Immature natural killer cell (primary cell): ENCODE measurements around the gene B3GALT6. TPM values are rescaled to one million over a fixed set of nuclear protein-coding genes. Genes with fewer than 3 reads are reported as not detected.

Experiments used
- DNase-seq, 3 donors: peaks; one replicate each; pipeline ENCODE4 v3.0.0; 2022; ENCODE audit warnings: mixed read lengths in 1 of 3
- H3K27ac Mint-ChIP-seq, 6 donors: one replicate each; pipeline ENCODE4 v1.8.0; 2020; ENCODE audit warnings: mixed read lengths in 6 of 6, mild to moderate bottlenecking in 5 of 6, inconsistent platforms in 4 of 6, moderate library complexity in 3 of 6
- H3K27me3 Mint-ChIP-seq, 3 donors: one replicate each; pipeline ENCODE4 v1.8.0; 2020 to 2021; ENCODE audit warnings: low read depth in 3 of 3, mild to moderate bottlenecking in 3 of 3, mixed read lengths in 3 of 3, moderate library complexity in 3 of 3, inconsistent platforms in 1 of 3
- H3K36me3 Mint-ChIP-seq, 3 donors: one replicate each; pipeline ENCODE4 v1.8.0; 2020; ENCODE audit warnings: mixed read lengths in 3 of 3, inconsistent platforms in 2 of 3, mild to moderate bottlenecking in 2 of 3
- H3K4me1 Mint-ChIP-seq, 2 donors: one replicate each; pipeline ENCODE4 v1.8.0; 2020; ENCODE audit warnings: inconsistent platforms in 2 of 2, mild to moderate bottlenecking in 2 of 2, mixed read lengths in 2 of 2, moderate library complexity in 1 of 2
- H3K4me3 Mint-ChIP-seq, 5 donors: one replicate each; pipeline ENCODE4 v1.8.0; 2020; ENCODE audit warnings: mild to moderate bottlenecking in 5 of 5, mixed read lengths in 5 of 5, inconsistent platforms in 3 of 5, moderate library complexity in 3 of 5
- H3K9me3 Mint-ChIP-seq, 6 donors: one replicate each; pipeline ENCODE4 v1.8.0; 2020; ENCODE audit warnings: mild to moderate bottlenecking in 6 of 6, mixed read lengths in 6 of 6, inconsistent platforms in 4 of 6, moderate library complexity in 3 of 6
- polyA plus RNA-seq, 3 donors: library from polyadenylated mRNA; unstranded; fragments of 300-500 nt; fragmentation: Illumina TruSeq; gene quantifications; one replicate each; pipeline ENCODE4 v1.2.3, GENCODE V29; 2021

Gene B3GALT6
- polyA plus RNA-seq, 3 donors from 2014 or later = 5.3 to 13.9 (median 9.9) TPM

GRCh38 chr1:1225913-1226312 lies 6.1 kb upstream of the B3GALT6 start:
- Mint-ChIP-seq H3K27me3 (peaks cover 4 to 23% (median 5%) of the 10 kb centered on the region in 3 donors), H3K4me3 (peak overlapping the region in 1 of 5 donors; percentile 60), H3K9me3 (no peaks in the 10 kb centered on the region), H3K27ac (peak overlapping the region in 3 of 6 donors; percentile 1 to 87 (median 69)), H3K4me1 (peaks cover 54 to 65% of the 10 kb centered on the region in 2 donors), H3K36me3 (peaks cover 15 to 22% (median 21%) of the 10 kb centered on the region in 3 donors)
- no peak for DNase-seq

- H3K27ac Mint-ChIP-seq = peak overlapping the region in 1 of 6 donors; percentile 13
- H3K4me1 Mint-ChIP-seq = peaks cover 51 to 60% of the 10 kb centered on the region in 2 donors
- H3K9me3 Mint-ChIP-seq = no peaks in the 10 kb centered on the region
- no peak for DNase-seq
- peaks cover 15 to 20% (median 19%) of the 10 kb centered on the region in 3 donors for H3K36me3 Mint-ChIP-seq
- peaks cover 7 to 27% (median 9%) of the 10 kb centered on the region in 3 donors for H3K27me3 Mint-ChIP-seq
- no peak overlapping the region for H3K4me3 Mint-ChIP-seq
Observed at GRCh38 chr1:1226566-1227362, 5.3 kb upstream of the B3GALT6 start.

GRCh38 chr1:1227386-1227785 lies 4.7 kb upstream of the B3GALT6 start:
- DNase-seq = no peak
- H3K4me3 Mint-ChIP-seq = no peak overlapping the region
- no peaks in the 10 kb centered on the region for H3K9me3 Mint-ChIP-seq
- H3K4me1 Mint-ChIP-seq = peaks cover 46 to 53% of the 10 kb centered on the region in 2 donors
- peaks cover 5 to 24% (median 7%) of the 10 kb centered on the region in 3 donors for H3K27me3 Mint-ChIP-seq
- no peak overlapping the region for H3K27ac Mint-ChIP-seq
- peaks cover 15 to 18% (median 17%) of the 10 kb centered on the region in 3 donors for H3K36me3 Mint-ChIP-seq

- Mint-ChIP-seq H3K4me3 (no peak overlapping the region), H3K9me3 (no peaks in the 10 kb centered on the region), H3K4me1 (peaks cover 38 to 46% of the 10 kb centered on the region in 2 donors), H3K36me3 (peaks cover 10 to 13% (median 11%) of the 10 kb centered on the region in 3 donors), H3K27ac (no peak overlapping the region), H3K27me3 (peaks cover 5 to 19% (median 5%) of the 10 kb centered on the region in 3 donors)
- DNase-seq = no peak
Observed at GRCh38 chr1:1228187-1228586, 3.9 kb upstream of the B3GALT6 start.

GRCh38 chr1:1228596-1229321 lies 3.3 kb upstream of the B3GALT6 start:
- peak overlapping the region in 1 of 5 donors; percentile 92 for H3K4me3 Mint-ChIP-seq
- H3K27me3 Mint-ChIP-seq = peaks cover 8 to 24% (median 8%) of the 10 kb centered on the region in 3 donors
- peak overlapping the region in 1 of 6 donors; percentile 26 for H3K27ac Mint-ChIP-seq

GRCh38 chr1:1229770-1230169 lies 2.3 kb upstream of the B3GALT6 start:
- H3K9me3 Mint-ChIP-seq = no peaks in the 10 kb centered on the region
- peaks cover 6 to 16% (median 6%) of the 10 kb centered on the region in 3 donors for H3K36me3 Mint-ChIP-seq
- no peak for DNase-seq
- H3K4me3 Mint-ChIP-seq = peak overlapping the region; percentile 33 to 94 (median 65)
- H3K27ac Mint-ChIP-seq = peak overlapping the region in 5 of 6 donors; percentile 39 to 78 (median 60)
- H3K27me3 Mint-ChIP-seq = peaks cover 8 to 24% (median 14%) of the 10 kb centered on the region in 3 donors
- peaks cover 45 to 56% of the 10 kb centered on the region in 2 donors for H3K4me1 Mint-ChIP-seq

More at GRCh38 chr1:1228596-1229321, 3.3 kb upstream of the B3GALT6 start:
- Mint-ChIP-seq H3K4me1 (peaks cover 38 to 49% of the 10 kb centered on the region in 2 donors), H3K36me3 (peaks cover 9 to 15% (median 9%) of the 10 kb centered on the region in 3 donors), H3K9me3 (no peaks in the 10 kb centered on the region)
- no peak for DNase-seq

GRCh38 chr1:1230656-1231399 lies 1.2 kb upstream of the B3GALT6 start:
- H3K9me3 Mint-ChIP-seq = no peaks in the 10 kb centered on the region
- DNase-seq = no peak
- peaks cover 8 to 21% (median 14%) of the 10 kb centered on the region in 3 donors for H3K27me3 Mint-ChIP-seq
- peaks cover 1 to 10% (median 1%) of the 10 kb centered on the region in 3 donors for H3K36me3 Mint-ChIP-seq
- H3K4me1 Mint-ChIP-seq = peaks cover 42 to 47% of the 10 kb centered on the region in 2 donors
- H3K4me3 Mint-ChIP-seq = peak overlapping the region; percentile 90 to 95 (median 92)
- H3K27ac Mint-ChIP-seq = peak overlapping the region; percentile 85 to 93 (median 91)

- H3K9me3 Mint-ChIP-seq = no peaks in the 10 kb centered on the region
- H3K4me1 Mint-ChIP-seq = peaks cover 36 to 42% of the 10 kb centered on the region in 2 donors
- H3K36me3 Mint-ChIP-seq = peaks cover 0 to 10% (median 0%) of the 10 kb centered on the region in 3 donors
- DNase-seq = peak; percentile 96 to 97 (median 97)
- peak within 1 kb of the TSS; percentile 85 to 93 (median 91) for H3K27ac Mint-ChIP-seq
- H3K27me3 Mint-ChIP-seq = peaks cover 8 to 21% (median 14%) of the 10 kb centered on the region in 3 donors
- peak within 1 kb of the TSS; percentile 90 to 95 (median 92) for H3K4me3 Mint-ChIP-seq
Observed at GRCh38 chr1:1231400-1232207, 433 bp upstream of the B3GALT6 start, which contains the start of gene SDF4. SDF4 (minus strand) TSS chr1:1232001; CDS start chr1:1228772, 3,229 bp downstream.

- no peaks in the 10 kb centered on the region for H3K9me3 Mint-ChIP-seq
- DNase-seq = no peak
- peak overlapping the region; percentile 77 to 87 (median 79) for H3K4me3 Mint-ChIP-seq
- peaks cover 0 to 10% (median 0%) of the 10 kb centered on the region in 3 donors for H3K36me3 Mint-ChIP-seq
- peaks cover 36 to 42% of the 10 kb centered on the region in 2 donors for H3K4me1 Mint-ChIP-seq
- H3K27ac Mint-ChIP-seq = peak overlapping the region; percentile 48 to 75 (median 72)
- peaks cover 8 to 21% (median 14%) of the 10 kb centered on the region in 3 donors for H3K27me3 Mint-ChIP-seq
Observed at GRCh38 chr1:1232796-1233566, 944 bp downstream of the B3GALT6 start.

GRCh38 chr1:1233567-1233892 lies 1.5 kb downstream of the B3GALT6 start:
- Mint-ChIP-seq H3K9me3 (no peaks in the 10 kb centered on the region), H3K36me3 (peaks cover 0 to 10% (median 0%) of the 10 kb centered on the region in 3 donors), H3K4me1 (peaks cover 36 to 42% of the 10 kb centered on the region in 2 donors), H3K4me3 (peak overlapping the region; percentile 77 to 87 (median 79)), H3K27me3 (peaks cover 8 to 20% (median 14%) of the 10 kb centered on the region in 3 donors), H3K27ac (peak overlapping the region; percentile 48 to 75 (median 72))
- DNase-seq = no peak

- peak overlapping the region in 5 of 6 donors; percentile 30 to 74 (median 45) for H3K27ac Mint-ChIP-seq
Observed at GRCh38 chr1:1234180-1234808, 2.3 kb downstream of the B3GALT6 start.

More at GRCh38 chr1:1234180-1234808, 2.3 kb downstream of the B3GALT6 start:
- no peak for DNase-seq
- peaks cover 0 to 10% (median 0%) of the 10 kb centered on the region in 3 donors for H3K36me3 Mint-ChIP-seq
- H3K4me1 Mint-ChIP-seq = peaks cover 32 to 36% of the 10 kb centered on the region in 2 donors
- peak overlapping the region; percentile 59 to 87 (median 78) for H3K4me3 Mint-ChIP-seq
- H3K27me3 Mint-ChIP-seq = peaks cover 8 to 18% (median 14%) of the 10 kb centered on the region in 3 donors
- no peaks in the 10 kb centered on the region for H3K9me3 Mint-ChIP-seq
